Bronchial epithelial cell (primary cell): ENCODE measurements around the gene AMFR. TPM values are rescaled to one million over a fixed set of nuclear protein-coding genes. Genes with fewer than 3 reads are reported as not detected.

Experiments
- DNase-seq: peaks from one replicate; pipeline ENCODE4 v3.0.0-alpha.2; 2010; ENCODE audit warnings: low read depth
- FAIRE-seq: peaks from 2 replicates; lab custom pipeline; 2011; peaks lifted over from hg19 to GRCh38; lab: Jason Lieb, UNC
- H3K27me3 ChIP-seq: 2 replicates; pipeline ENCODE4 v1.5.1; 2011; ENCODE audit warnings: low read length; ENCODE audit not compliant: control insufficient read depth, insufficient read depth
- H3K36me3 ChIP-seq: 2 replicates; pipeline ENCODE4 v1.5.1; 2011; ENCODE audit warnings: low read length; ENCODE audit not compliant: control insufficient read depth, insufficient read depth
- H3K4me3 ChIP-seq: 2 replicates; pipeline ENCODE4 v1.5.1; 2011; ENCODE audit warnings: mild to moderate bottlenecking, low read depth, low read length, control low read depth
- total RNA-seq: library from RNA; depleted of rRNA; stranded (reverse); fragments of >200 nt; gene quantifications from 2 replicates; pipeline ENCODE4 v1.2.1, GENCODE V29; 2014
- TF ChIP-seq, protein P1 (sequence below): IDR thresholded peaks from 2 replicates; pipeline ENCODE4 v1.5.1; 2011; ENCODE audit warnings: mild to moderate bottlenecking, moderate library complexity, low read length, control low read depth, inconsistent platforms; ENCODE audit not compliant: insufficient read depth, severe bottlenecking

The AMFR gene
- total RNA-seq, 1 donor from 2014 or later: 224 TPM

DNA sequence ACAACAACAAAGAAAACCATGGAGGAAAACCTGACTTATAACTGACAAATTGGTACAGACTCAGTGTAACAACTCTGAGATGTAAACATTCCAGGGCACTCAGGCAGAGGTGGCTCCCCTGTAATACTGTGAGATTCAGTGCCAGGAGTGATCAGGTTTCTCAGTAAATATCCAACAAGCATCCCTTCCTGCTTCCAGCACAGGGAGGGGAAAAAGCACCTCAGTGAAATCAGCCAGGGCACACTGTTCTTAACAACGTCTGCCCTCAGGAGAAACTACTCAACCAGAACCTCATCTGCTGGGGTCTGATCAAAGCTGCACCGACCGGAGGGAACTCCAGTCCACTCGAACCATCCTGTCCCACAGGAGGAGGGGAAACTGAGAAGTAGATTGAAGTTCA, 52.3 kb downstream of the AMFR start:
- TF ChIP-seq, protein P1, sequence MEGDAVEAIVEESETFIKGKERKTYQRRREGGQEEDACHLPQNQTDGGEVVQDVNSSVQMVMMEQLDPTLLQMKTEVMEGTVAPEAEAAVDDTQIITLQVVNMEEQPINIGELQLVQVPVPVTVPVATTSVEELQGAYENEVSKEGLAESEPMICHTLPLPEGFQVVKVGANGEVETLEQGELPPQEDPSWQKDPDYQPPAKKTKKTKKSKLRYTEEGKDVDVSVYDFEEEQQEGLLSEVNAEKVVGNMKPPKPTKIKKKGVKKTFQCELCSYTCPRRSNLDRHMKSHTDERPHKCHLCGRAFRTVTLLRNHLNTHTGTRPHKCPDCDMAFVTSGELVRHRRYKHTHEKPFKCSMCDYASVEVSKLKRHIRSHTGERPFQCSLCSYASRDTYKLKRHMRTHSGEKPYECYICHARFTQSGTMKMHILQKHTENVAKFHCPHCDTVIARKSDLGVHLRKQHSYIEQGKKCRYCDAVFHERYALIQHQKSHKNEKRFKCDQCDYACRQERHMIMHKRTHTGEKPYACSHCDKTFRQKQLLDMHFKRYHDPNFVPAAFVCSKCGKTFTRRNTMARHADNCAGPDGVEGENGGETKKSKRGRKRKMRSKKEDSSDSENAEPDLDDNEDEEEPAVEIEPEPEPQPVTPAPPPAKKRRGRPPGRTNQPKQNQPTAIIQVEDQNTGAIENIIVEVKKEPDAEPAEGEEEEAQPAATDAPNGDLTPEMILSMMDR: no peak
- FAIRE-seq (no peak), DNase-seq (peak; percentile 14)
- Histone ChIP-seq H3K27me3 (no peaks in the 10 kb centered on the region), H3K4me3 (no peak overlapping the region), H3K36me3 (peaks cover 3% of the 10 kb centered on the region)

DNA sequence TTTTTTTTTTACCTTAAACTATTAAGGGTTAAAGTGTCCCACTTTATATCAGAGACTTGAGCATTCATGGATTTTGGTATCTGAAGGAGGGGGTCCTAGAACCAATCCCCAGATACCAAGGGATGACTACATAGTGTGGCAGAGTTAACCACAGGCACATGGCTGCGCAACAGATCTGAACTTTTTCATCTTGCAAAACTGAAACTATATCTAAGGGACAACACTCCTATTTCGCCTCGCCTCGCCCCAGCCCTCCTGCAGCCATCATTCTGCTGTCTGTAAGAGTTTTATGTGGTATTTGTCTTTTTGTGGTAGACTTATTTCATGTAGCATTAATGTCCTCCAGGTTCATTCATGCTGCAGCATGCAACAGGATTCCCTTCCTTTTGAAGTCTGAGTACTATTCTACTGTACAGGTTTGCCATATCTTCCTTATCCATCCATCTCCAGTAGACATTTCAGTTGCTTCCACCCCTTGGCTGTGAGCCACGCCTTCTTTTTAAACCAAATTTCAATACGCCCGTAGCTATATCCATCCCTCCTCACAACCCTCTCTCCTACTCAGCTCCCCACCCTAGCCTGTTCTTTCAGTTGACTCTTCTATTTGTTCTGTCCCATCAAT, 53.2 kb downstream of the AMFR start:
- H3K4me3 ChIP-seq: no peak overlapping the region
- FAIRE-seq: no peak
- no peak for DNase-seq
- H3K36me3 ChIP-seq: peaks cover 4% of the 10 kb centered on the region
- H3K27me3 ChIP-seq: no peaks in the 10 kb centered on the region
- TF ChIP-seq, protein P1: no peak

DNA sequence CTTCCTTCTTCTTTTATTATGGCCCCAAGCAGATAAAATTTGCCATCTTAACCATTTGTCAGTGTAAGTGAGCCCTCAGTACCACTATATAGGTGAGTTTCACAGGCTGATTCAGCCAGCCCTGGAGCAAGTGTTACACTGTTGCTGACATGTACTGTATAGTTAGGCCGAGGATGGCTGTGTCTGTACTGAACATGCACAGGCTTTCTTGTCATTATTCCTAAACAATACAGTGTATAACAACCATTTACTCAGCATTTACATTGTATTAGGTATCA, 53.7 kb downstream of the AMFR start:
- Histone ChIP-seq H3K36me3 (peaks cover 9% of the 10 kb centered on the region), H3K4me3 (no peak overlapping the region), H3K27me3 (no peaks in the 10 kb centered on the region)
- DNase-seq (peak; percentile 16), FAIRE-seq (no peak)
- TF ChIP-seq, protein P1: no peak

DNA sequence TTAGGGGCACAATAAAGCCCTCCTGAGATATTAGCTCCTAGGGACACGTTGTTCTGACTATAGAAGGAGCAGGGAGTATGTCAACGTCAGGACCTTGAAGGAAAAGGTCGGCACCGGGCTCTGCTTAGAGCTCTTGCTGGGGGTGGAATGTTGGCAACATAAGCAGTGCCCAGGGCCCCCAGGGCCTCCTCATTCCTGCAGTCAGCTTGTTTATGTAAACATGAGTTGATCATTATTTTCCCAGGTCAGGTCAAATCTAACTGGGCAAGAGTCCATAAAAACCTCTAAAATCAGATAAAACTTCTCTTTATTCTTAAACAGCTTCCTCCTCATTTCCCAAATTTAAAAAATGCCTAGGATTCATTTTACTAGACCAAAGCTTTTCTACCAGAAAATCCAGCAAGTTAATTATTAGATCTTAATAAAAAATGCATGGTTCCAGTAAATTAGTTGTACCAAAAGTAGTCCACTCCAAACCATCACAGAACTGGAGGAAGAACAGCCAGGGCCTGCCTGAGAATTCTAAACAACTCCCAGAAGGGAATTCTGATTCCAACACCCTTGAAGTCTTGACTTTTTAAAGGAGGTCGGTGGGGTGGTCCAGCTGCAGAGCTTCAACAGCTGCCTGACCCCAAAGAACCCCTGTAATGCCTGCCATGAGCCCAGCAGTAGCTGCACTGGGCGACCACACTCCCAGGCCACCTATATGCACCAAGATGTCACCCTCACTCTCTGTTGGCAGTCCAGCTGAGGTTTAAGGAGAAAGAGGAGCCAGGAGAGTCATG, 54.3 kb downstream of the AMFR start:
- TF ChIP-seq, protein P1: no peak
- DNase-seq (no peak), FAIRE-seq (no peak)
- Histone ChIP-seq H3K36me3 (peaks cover 11% of the 10 kb centered on the region), H3K4me3 (no peak overlapping the region), H3K27me3 (no peaks in the 10 kb centered on the region)

DNA sequence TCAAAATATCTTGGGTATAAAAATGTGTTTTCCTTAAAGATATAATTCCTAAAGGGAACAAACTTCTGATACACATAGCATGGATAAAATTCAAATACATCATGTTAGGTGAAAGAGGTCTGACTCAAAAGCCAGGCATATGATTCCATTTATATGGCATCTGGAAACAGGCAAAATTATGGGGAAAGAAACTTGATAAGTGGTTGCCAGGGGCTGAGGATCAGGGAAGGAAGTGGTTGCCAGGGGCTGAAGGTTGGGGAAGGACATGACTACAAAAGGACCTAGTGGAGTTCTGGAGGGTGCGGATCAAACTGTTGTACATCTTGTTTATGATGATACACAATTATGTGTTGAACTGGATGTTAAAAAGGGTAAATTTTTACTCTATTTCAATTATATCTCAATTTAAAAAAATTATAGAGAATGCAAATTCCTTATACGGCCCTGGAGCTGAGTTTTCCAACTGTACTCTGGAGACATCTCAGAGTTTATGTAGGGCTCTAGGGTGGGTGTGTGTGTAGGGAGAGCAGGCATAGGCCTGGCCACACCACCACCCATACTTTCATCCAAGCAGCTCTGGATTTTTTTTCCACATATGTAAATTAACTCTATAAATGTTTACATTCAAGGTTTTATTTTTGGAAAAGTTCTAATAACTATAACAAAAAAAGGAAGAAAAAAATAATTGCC, 55.0 kb downstream of the AMFR start:
- TF ChIP-seq, protein P1: no peak
- Histone ChIP-seq H3K27me3 (no peaks in the 10 kb centered on the region), H3K36me3 (peaks cover 13% of the 10 kb centered on the region), H3K4me3 (no peak overlapping the region)
- DNase-seq (no peak), FAIRE-seq (no peak)
